ENCODE data around the gene KLRF1. TPM values are rescaled to one million over a fixed set of nuclear protein-coding genes. Genes with fewer than 3 reads are reported as not detected.

KLRF1 gene
- total and polyA plus RNA-seq, 12 donors: 0.19 to 2.3 (median 0.40) TPM; not detected in 6

- no peak for DNase-seq
- intact Hi-C loops (cut with DNase I): no loop called here
- no peak for ATAC-seq
- H3K27me3 ChIP-seq: peaks cover 0 to 16% (median 0%) of the 10 kb centered on the region in 7 donors
- H3K9me3 ChIP-seq: no peaks in the 10 kb centered on the region
- no peak for TF ChIP-seq CTCF (IDR thresholded peaks at IDR 0.05)
- no peak overlapping the region for H3K27ac ChIP-seq
- H3K36me3 ChIP-seq: no peaks in the 10 kb centered on the region
- 90 to 91% methylated on average over 9 of the region's 9 CpGs for WGBS, 2 donors
- no peaks in the 10 kb centered on the region for H3K4me1 ChIP-seq
- H3K4me3 ChIP-seq: no peak overlapping the region
These were observed 6.9 kb upstream of the KLRF1 start for GRCh38 chr12:9820281-9820930.

GRCh38 chr12:9829483-9829882 is 2.2 kb downstream of the KLRF1 start:
- intact Hi-C loops (cut with DNase I): no loop called here
- 82% methylated on average over 3 of the region's 3 CpGs for WGBS, 2 donors
- DNase-seq: no peak

GRCh38 chr12:9829982-9830381 is 2.7 kb downstream of the KLRF1 start:
- no peaks in the 10 kb centered on the region for H3K27me3 ChIP-seq
- no peak for TF ChIP-seq CTCF (IDR thresholded peaks at IDR 0.05)
- ATAC-seq (no peak), DNase-seq (no peak)
- no peak overlapping the region for H3K27ac ChIP-seq
- H3K36me3 ChIP-seq: no peaks in the 10 kb centered on the region
- no peak overlapping the region for H3K4me3 ChIP-seq
- H3K4me1 ChIP-seq: no peaks in the 10 kb centered on the region
- intact Hi-C loops (cut with DNase I): no loop called here
- peaks cover 0 to 6% (median 0%) of the 10 kb centered on the region in 11 donors for H3K9me3 ChIP-seq
- WGBS, 2 donors: 78 to 80% methylated on average over 5 of the region's 5 CpGs

More at GRCh38 chr12:9829483-9829882, 2.2 kb downstream of the KLRF1 start:
- no peak overlapping the region for H3K4me3 ChIP-seq
- peaks cover 0 to 6% (median 0%) of the 10 kb centered on the region in 11 donors for H3K9me3 ChIP-seq
- ATAC-seq: no peak
- no peak for TF ChIP-seq CTCF (IDR thresholded peaks at IDR 0.05)
- no peaks in the 10 kb centered on the region for H3K4me1 ChIP-seq
- no peaks in the 10 kb centered on the region for H3K36me3 ChIP-seq
- no peak overlapping the region for H3K27ac ChIP-seq
- H3K27me3 ChIP-seq: no peaks in the 10 kb centered on the region

GRCh38 chr12:9831720-9832119 is 4.4 kb downstream of the KLRF1 start:
- intact Hi-C loops (cut with DNase I): no loop called here
- WGBS, 2 donors: 64 to 66% methylated on average over 3 of the region's 3 CpGs

More at GRCh38 chr12:9831720-9832119, 4.4 kb downstream of the KLRF1 start:
- no peak for DNase-seq
- Histone ChIP-seq H3K27ac (no peak overlapping the region), H3K9me3 (no peaks in the 10 kb centered on the region), H3K4me1 (no peaks in the 10 kb centered on the region), H3K36me3 (no peaks in the 10 kb centered on the region), H3K4me3 (no peak overlapping the region), H3K27me3 (no peaks in the 10 kb centered on the region)
- no peak for ATAC-seq
- no peak for TF ChIP-seq CTCF (IDR thresholded peaks at IDR 0.05)

Data from heart right ventricle (tissue), 16 donors.